HEK293 (cell line): ENCODE data around the gene GATC.
A peak's percentile ranks its signal among the peaks of the same experiment; 100 is the strongest.

Experiments used
- GLIS1 ChIP-seq: fragments of 450-650 bp; formaldehyde crosslinking; IDR thresholded peaks from 2 replicates; pipeline ENCODE4 v1.5.1; 2016; ENCODE audit warnings: missing biosample characterization, missing genetic modification characterization
- IKZF3 ChIP-seq: fragments of 450-650 bp; IDR thresholded peaks from 2 replicates; pipeline ENCODE4 v1.5.0; 2018; ENCODE audit warnings: missing biosample characterization, mild to moderate bottlenecking, missing genetic modification characterization, moderate library complexity
- KLF1 ChIP-seq: fragments of 450-650 bp; formaldehyde crosslinking; IDR thresholded peaks from 2 replicates; pipeline ENCODE4 v1.5.1; 2016; ENCODE audit warnings: missing biosample characterization, missing genetic modification characterization
- KLF7 ChIP-seq: fragments of 450-650 bp; formaldehyde crosslinking; IDR thresholded peaks from 2 replicates; pipeline ENCODE4 v1.5.1; 2016; ENCODE audit warnings: missing biosample characterization, missing genetic modification characterization, borderline replicate concordance
- OSR2 ChIP-seq: fragments of 450-650 bp; formaldehyde crosslinking; IDR thresholded peaks from 2 replicates; pipeline ENCODE4 v1.5.1; 2016; ENCODE audit warnings: missing biosample characterization, missing genetic modification characterization
- OVOL3 ChIP-seq: fragments of 450-650 bp; formaldehyde crosslinking; IDR thresholded peaks from 2 replicates; pipeline ENCODE4 v1.5.1; 2016; ENCODE audit warnings: missing biosample characterization, missing genetic modification characterization
- SCRT1 ChIP-seq: fragments of 450-650 bp; formaldehyde crosslinking; IDR thresholded peaks from 2 replicates; pipeline ENCODE4 v1.5.1; 2016; ENCODE audit warnings: missing biosample characterization, missing genetic modification characterization, borderline replicate concordance
- YY2 ChIP-seq: fragments of 450-650 bp; formaldehyde crosslinking; IDR thresholded peaks from 2 replicates; pipeline ENCODE4 v1.5.1; 2016; ENCODE audit warnings: missing biosample characterization, missing genetic modification characterization
- ZBTB21 ChIP-seq: fragments of 450-650 bp; formaldehyde crosslinking; IDR thresholded peaks from 2 replicates; pipeline ENCODE4 v1.5.1; 2017; ENCODE audit warnings: missing biosample characterization, missing genetic modification characterization
- ZNF10 ChIP-seq: fragments of 450-650 bp; formaldehyde crosslinking; IDR thresholded peaks from 2 replicates; pipeline ENCODE4 v1.5.1; 2017; ENCODE audit warnings: missing biosample characterization, missing genetic modification characterization
- ZNF114 ChIP-seq: fragments of 450-650 bp; formaldehyde crosslinking; IDR thresholded peaks from 2 replicates; pipeline ENCODE4 v1.5.0; 2017; ENCODE audit warnings: missing biosample characterization, missing genetic modification characterization
- ZNF221 ChIP-seq: fragments of 450-650 bp; formaldehyde crosslinking; IDR thresholded peaks from 2 replicates; pipeline ENCODE4 v1.5.1; 2017; ENCODE audit warnings: missing biosample characterization, missing genetic modification characterization, borderline replicate concordance
- ZNF239 ChIP-seq: fragments of 450-650 bp; formaldehyde crosslinking; IDR thresholded peaks from 2 replicates; pipeline ENCODE4 v1.5.1; 2016; ENCODE audit warnings: missing biosample characterization, missing genetic modification characterization
- ZNF274 ChIP-seq, 2 experiments: fragments of 200-500 bp in 1 of 2; fragments of 450-650 bp in 1 of 2; sonication (Bioruptor generic) in 1 of 2; formaldehyde crosslinking in 1 of 2; IDR thresholded peaks; 2 replicates each; pipeline versions ENCODE4 v1.5.1 to v1.6.1; 2014 to 2016; ENCODE audit warnings: borderline replicate concordance in 1 of 2, inconsistent platforms in 1 of 2, low read length in 1 of 2, missing biosample characterization in 1 of 2, missing genetic modification characterization in 1 of 2
- ZNF311 ChIP-seq: fragments of 450-650 bp; formaldehyde crosslinking; IDR thresholded peaks from 2 replicates; pipeline ENCODE4 v1.5.1; 2017; ENCODE audit warnings: missing biosample characterization, missing genetic modification characterization, borderline replicate concordance
- ZNF335 ChIP-seq: fragments of 450-650 bp; formaldehyde crosslinking; conservative IDR thresholded peaks from 2 replicates; pipeline ENCODE4 v1.5.1; 2016; ENCODE audit warnings: missing biosample characterization, missing genetic modification characterization
- ZNF426 ChIP-seq: fragments of 450-650 bp; formaldehyde crosslinking; IDR thresholded peaks from 2 replicates; pipeline ENCODE4 v1.5.1; 2017; ENCODE audit warnings: missing biosample characterization, missing genetic modification characterization, mild to moderate bottlenecking, inconsistent platforms, moderate library complexity
- ZNF473 ChIP-seq: fragments of 450-650 bp; formaldehyde crosslinking; IDR thresholded peaks from 2 replicates; pipeline ENCODE4 v1.5.1; 2017; ENCODE audit warnings: missing biosample characterization, missing genetic modification characterization
- ZNF501 ChIP-seq: fragments of 450-650 bp; formaldehyde crosslinking; IDR thresholded peaks from 2 replicates; pipeline ENCODE4 v1.5.1; 2016; ENCODE audit warnings: missing biosample characterization, missing genetic modification characterization
- ZNF521 ChIP-seq: fragments of 450-650 bp; formaldehyde crosslinking; IDR thresholded peaks from 2 replicates; pipeline ENCODE4 v1.5.1; 2017; ENCODE audit warnings: missing biosample characterization, mild to moderate bottlenecking, missing genetic modification characterization
- ZNF558 ChIP-seq: fragments of 450-650 bp; formaldehyde crosslinking; IDR thresholded peaks from 2 replicates; pipeline ENCODE4 v1.5.1; 2016; ENCODE audit warnings: missing biosample characterization, missing genetic modification characterization
- ZNF664 ChIP-seq: fragments of 450-650 bp; formaldehyde crosslinking; IDR thresholded peaks from 2 replicates; pipeline ENCODE4 v1.5.1; 2016; ENCODE audit warnings: missing biosample characterization, missing genetic modification characterization
- ZNF707 ChIP-seq: fragments of 450-650 bp; formaldehyde crosslinking; IDR thresholded peaks from 2 replicates; pipeline ENCODE4 v1.5.1; 2016; ENCODE audit warnings: missing biosample characterization, missing genetic modification characterization
- ZNF768 ChIP-seq: fragments of 450-650 bp; formaldehyde crosslinking; IDR thresholded peaks from 2 replicates; pipeline ENCODE4 v1.5.1; 2018; ENCODE audit warnings: missing biosample characterization, mild to moderate bottlenecking, missing genetic modification characterization
- ZNF837 ChIP-seq: fragments of 450-650 bp; formaldehyde crosslinking; IDR thresholded peaks from 2 replicates; pipeline ENCODE4 v1.5.1; 2016; ENCODE audit warnings: missing biosample characterization, missing genetic modification characterization
- TF ChIP-seq, protein P1 (sequence below): fragments of 450-650 bp; formaldehyde crosslinking; IDR thresholded peaks from 2 replicates; pipeline ENCODE4 v1.5.1; 2017; ENCODE audit warnings: missing biosample characterization, mild to moderate bottlenecking, missing genetic modification characterization, moderate library complexity
- TF ChIP-seq, protein P2 (sequence below): fragments of 450-650 bp; formaldehyde crosslinking; IDR thresholded peaks from 2 replicates; pipeline ENCODE4 v1.5.1; 2016; ENCODE audit warnings: missing biosample characterization, missing genetic modification characterization
- TF ChIP-seq, protein P3 (sequence below): fragments of 450-650 bp; formaldehyde crosslinking; optimal IDR thresholded peaks from 2 replicates; pipeline ENCODE3; 2016; ENCODE audit warnings: missing biosample characterization, mild to moderate bottlenecking, missing genetic modification characterization
- TF ChIP-seq, protein P4 (sequence below): fragments of 450-650 bp; formaldehyde crosslinking; IDR thresholded peaks from 2 replicates; pipeline ENCODE4 v1.5.1; 2016; ENCODE audit warnings: missing biosample characterization, missing genetic modification characterization
- TF ChIP-seq, protein P5 (sequence below): fragments of 450-650 bp; formaldehyde crosslinking; IDR thresholded peaks from 2 replicates; pipeline ENCODE4 v1.5.1; 2016; ENCODE audit warnings: missing biosample characterization, missing genetic modification characterization

The GATC gene

DNA sequence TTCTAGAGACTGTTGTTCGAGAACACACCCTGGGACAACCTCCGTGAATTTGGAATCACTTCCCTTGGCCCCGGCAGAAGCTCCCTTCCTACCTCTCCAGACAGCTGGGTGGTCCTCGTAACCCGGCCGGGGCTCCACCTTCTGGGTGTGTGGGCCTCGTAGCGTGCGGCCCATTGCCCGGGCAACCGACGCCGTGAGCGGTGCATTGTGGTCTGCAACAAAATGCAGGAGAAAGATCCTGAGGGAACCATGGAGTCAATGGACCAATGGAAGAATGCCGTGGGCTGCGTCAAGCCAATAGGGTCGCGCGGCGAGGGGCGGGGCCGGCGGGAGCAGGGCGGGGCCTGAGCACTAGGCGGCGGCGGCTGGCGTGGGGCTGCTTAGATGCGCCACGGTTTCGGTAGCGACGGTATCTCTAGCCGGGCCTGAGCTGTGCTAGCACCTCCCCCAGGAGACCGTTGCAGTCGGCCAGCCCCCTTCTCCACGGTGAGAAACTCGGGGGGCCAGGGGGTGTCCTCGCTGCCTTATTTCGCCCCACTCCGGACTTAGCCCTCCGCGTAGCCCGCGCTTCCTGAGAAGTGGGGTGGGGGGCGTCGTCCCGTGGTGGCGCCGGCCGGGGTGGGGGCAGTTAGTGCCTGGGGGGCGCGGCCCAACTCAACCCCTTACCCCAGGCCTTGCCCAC, 49.6 kb downstream of the GATC start, which contains the start of gene DYNLL1 (continued):
- TF ChIP-seq ZNF10 (tag by site-specific recombination) (no peak), ZNF274 (IDR thresholded peaks at IDR 0.05; ENCODE audit: low read length) (no peak), ZNF274 (tag by site-specific recombination; IDR thresholded peaks at IDR 0.05; ENCODE audit: borderline replicate concordance) (no peak), OVOL3 (tag by site-specific recombination) (no peak), YY2 (no peak), ZNF239 (tag by site-specific recombination) (no peak), ZNF426 (tag by site-specific recombination) (no peak), ZNF221 (tag by site-specific recombination) (no peak), ZNF837 (tag by site-specific recombination) (no peak), ZNF521 (tag by site-specific recombination) (no peak), OSR2 (peak; percentile 96), ZNF768 (tag by site-specific recombination) (no peak), ZNF558 (no peak), ZNF501 (tag by site-specific recombination) (peak; percentile 61; the same call in 1 of the 2 replicates), KLF7 (tag by site-specific recombination) (0 out of 2 replicates have a peak, but pooled peaks have one; percentile 10), SCRT1 (tag by site-specific recombination) (no peak), IKZF3 (tag by site-specific recombination) (peak; percentile 90), ZNF335 (tag by site-specific recombination) (peak; percentile 74), KLF1 (tag by site-specific recombination) (peak; percentile 92), ZNF664 (no peak), ZNF311 (tag by site-specific recombination) (no peak), ZNF473 (tag by site-specific recombination) (no peak), ZNF707 (tag by site-specific recombination) (no peak), ZNF114 (tag by site-specific recombination) (no peak), GLIS1 (tag by site-specific recombination) (peak; percentile 70; the same call in 1 of the 2 replicates), ZBTB21 (no peak)
- TF ChIP-seq, protein P1, sequence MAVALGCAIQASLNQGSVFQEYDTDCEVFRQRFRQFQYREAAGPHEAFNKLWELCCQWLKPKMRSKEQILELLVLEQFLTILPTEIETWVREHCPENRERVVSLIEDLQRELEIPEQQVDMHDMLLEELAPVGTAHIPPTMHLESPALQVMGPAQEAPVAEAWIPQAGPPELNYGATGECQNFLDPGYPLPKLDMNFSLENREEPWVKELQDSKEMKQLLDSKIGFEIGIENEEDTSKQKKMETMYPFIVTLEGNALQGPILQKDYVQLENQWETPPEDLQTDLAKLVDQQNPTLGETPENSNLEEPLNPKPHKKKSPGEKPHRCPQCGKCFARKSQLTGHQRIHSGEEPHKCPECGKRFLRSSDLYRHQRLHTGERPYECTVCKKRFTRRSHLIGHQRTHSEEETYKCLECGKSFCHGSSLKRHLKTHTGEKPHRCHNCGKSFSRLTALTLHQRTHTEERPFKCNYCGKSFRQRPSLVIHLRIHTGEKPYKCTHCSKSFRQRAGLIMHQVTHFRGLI (tag by site-specific recombination): no peak
- TF ChIP-seq, protein P2, sequence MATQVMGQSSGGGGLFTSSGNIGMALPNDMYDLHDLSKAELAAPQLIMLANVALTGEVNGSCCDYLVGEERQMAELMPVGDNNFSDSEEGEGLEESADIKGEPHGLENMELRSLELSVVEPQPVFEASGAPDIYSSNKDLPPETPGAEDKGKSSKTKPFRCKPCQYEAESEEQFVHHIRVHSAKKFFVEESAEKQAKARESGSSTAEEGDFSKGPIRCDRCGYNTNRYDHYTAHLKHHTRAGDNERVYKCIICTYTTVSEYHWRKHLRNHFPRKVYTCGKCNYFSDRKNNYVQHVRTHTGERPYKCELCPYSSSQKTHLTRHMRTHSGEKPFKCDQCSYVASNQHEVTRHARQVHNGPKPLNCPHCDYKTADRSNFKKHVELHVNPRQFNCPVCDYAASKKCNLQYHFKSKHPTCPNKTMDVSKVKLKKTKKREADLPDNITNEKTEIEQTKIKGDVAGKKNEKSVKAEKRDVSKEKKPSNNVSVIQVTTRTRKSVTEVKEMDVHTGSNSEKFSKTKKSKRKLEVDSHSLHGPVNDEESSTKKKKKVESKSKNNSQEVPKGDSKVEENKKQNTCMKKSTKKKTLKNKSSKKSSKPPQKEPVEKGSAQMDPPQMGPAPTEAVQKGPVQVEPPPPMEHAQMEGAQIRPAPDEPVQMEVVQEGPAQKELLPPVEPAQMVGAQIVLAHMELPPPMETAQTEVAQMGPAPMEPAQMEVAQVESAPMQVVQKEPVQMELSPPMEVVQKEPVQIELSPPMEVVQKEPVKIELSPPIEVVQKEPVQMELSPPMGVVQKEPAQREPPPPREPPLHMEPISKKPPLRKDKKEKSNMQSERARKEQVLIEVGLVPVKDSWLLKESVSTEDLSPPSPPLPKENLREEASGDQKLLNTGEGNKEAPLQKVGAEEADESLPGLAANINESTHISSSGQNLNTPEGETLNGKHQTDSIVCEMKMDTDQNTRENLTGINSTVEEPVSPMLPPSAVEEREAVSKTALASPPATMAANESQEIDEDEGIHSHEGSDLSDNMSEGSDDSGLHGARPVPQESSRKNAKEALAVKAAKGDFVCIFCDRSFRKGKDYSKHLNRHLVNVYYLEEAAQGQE (tag by site-specific recombination): no peak
- TF ChIP-seq, protein P3, sequence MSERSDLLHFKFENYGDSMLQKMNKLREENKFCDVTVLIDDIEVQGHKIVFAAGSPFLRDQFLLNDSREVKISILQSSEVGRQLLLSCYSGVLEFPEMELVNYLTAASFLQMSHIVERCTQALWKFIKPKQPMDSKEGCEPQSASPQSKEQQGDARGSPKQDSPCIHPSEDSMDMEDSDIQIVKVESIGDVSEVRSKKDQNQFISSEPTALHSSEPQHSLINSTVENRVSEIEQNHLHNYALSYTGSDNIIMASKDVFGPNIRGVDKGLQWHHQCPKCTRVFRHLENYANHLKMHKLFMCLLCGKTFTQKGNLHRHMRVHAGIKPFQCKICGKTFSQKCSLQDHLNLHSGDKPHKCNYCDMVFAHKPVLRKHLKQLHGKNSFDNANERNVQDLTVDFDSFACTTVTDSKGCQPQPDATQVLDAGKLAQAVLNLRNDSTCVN: peak; percentile 30
- TF ChIP-seq, protein P4, sequence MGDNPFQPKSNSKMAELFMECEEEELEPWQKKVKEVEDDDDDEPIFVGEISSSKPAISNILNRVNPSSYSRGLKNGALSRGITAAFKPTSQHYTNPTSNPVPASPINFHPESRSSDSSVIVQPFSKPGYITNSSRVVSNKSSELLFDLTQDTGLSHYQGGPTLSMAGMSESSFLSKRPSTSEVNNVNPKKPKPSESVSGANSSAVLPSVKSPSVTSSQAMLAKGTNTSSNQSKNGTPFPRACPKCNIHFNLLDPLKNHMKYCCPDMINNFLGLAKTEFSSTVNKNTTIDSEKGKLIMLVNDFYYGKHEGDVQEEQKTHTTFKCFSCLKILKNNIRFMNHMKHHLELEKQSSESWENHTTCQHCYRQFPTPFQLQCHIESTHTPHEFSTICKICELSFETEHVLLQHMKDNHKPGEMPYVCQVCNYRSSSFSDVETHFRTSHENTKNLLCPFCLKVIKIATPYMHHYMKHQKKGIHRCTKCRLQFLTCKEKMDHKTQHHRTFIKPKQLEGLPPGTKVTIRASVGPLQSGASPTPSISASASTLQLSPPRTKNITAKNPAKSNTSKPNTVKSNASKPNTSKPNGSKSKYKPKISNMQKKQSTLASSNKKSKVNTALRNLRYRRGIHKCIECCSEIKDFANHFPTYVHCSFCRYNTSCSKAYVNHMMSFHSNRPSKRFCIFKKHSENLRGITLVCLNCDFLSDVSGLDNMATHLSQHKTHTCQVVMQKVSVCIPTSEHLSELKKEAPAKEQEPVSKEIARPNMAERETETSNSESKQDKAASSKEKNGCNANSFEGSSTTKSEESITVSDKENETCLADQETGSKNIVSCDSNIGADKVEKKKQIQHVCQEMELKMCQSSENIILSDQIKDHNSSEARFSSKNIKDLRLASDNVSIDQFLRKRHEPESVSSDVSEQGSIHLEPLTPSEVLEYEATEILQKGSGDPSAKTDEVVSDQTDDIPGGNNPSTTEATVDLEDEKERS (tag by site-specific recombination): no peak
- TF ChIP-seq, protein P5, sequence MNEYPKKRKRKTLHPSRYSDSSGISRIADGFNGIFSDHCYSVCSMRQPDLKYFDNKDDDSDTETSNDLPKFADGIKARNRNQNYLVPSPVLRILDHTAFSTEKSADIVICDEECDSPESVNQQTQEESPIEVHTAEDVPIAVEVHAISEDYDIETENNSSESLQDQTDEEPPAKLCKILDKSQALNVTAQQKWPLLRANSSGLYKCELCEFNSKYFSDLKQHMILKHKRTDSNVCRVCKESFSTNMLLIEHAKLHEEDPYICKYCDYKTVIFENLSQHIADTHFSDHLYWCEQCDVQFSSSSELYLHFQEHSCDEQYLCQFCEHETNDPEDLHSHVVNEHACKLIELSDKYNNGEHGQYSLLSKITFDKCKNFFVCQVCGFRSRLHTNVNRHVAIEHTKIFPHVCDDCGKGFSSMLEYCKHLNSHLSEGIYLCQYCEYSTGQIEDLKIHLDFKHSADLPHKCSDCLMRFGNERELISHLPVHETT (tag by site-specific recombination): no peak
